ENCODE data around the gene TTLL10.

- TF ChIP-seq CTCF (IDR thresholded peaks at IDR 0.05 in 8 of 11, conservative IDR thresholded peaks at IDR 0.05 in 3 of 11) (no peak), POLR2A (IDR thresholded peaks at IDR 0.05) (no peak)
These were observed 453 bp upstream of the TTLL10 start for GRCh38 chr1:1173061-1173792.

Data from spleen (tissue), 7 donors.